ENCODE measurements around the gene RABGAP1L. TPM values are rescaled to one million over a fixed set of nuclear protein-coding genes. Genes with fewer than 3 reads are reported as not detected.

RABGAP1L gene
- total and polyA plus RNA-seq, 10 of the 15 experiments (the other 5 are each of a cell fraction or from before 2014, with no cell fraction given): 5.8 to 194 (median 113) TPM

- no peak for TF ChIP-seq BCLAF1 (IDR thresholded peaks at IDR 0.05)
- no peak for TF ChIP-seq CTCF (IDR thresholded peaks at IDR 0.05 in 2 of 3, conservative IDR thresholded peaks at IDR 0.05 in 1 of 3; ENCODE audit: control insufficient read depth in 2 of 3, extremely low read depth in 1 of 3, insufficient read depth in 1 of 3, low read depth in 3 of 3, low read length in 3 of 3)
Observed at GRCh38 chr1:174719194-174719593, 559.9 kb downstream of the RABGAP1L start (continued).

- Histone ChIP-seq H3K27me3 (replicated peaks in 1 of 2; ENCODE audit: control insufficient read depth in 2 of 2, insufficient read depth in 2 of 2, low read length in 1 of 2) (no peaks in the 10 kb centered on the region), H3K9me3 (replicated peaks; ENCODE audit: control insufficient read depth, insufficient read depth, low read length) (no peaks in the 10 kb centered on the region), H3K4me1 (ENCODE audit: control insufficient read depth, insufficient read depth, low read length) (no peaks in the 10 kb centered on the region), H3K9ac (ENCODE audit: control insufficient read depth, insufficient read depth, low read length) (no peak overlapping the region), H4K20me1 (ENCODE audit: control insufficient read depth, insufficient read depth) (no peaks in the 10 kb centered on the region), H3K27ac (ENCODE audit: control insufficient read depth, insufficient read depth) (no peak overlapping the region), H3K79me2 (ENCODE audit: control insufficient read depth, insufficient read depth, low read length) (no peaks in the 10 kb centered on the region), H3K36me3 (ENCODE audit: control insufficient read depth in 2 of 2, insufficient read depth in 2 of 2, low read length in 1 of 2) (no peaks in the 10 kb centered on the region; a peak in 1 of 4 replicates), H2AFZ (ENCODE audit: control insufficient read depth, low read depth, low read length) (no peak overlapping the region), H3K4me3 (no peak overlapping the region), H3K4me2 (ENCODE audit: control insufficient read depth, insufficient read depth) (no peak overlapping the region)
- 100% methylated on average over 1 of the region's 1 CpG for WGBS (ENCODE audit: insufficient coverage, insufficient replicate concordance, low lambda C conversion rate, missing lambda C conversion rate)
- ChIA-PET RAD21 (ENCODE audit: unreplicated experiment) (no interaction called here), CTCF (interaction anchor here (1.8 kb wide), 1 partner anchor 458 kb away, joined by 4 read pairs; no protein-coding TSS in a partner anchor), SMC1A (ENCODE audit: uncharacterized antibody, unreplicated experiment) (no interaction called here), POLR2A (no interaction called here)
- BruUV-seq (replicated peaks): no TSS peak
- in situ Hi-C loops (cut with MboI): no loop called here
- ATAC-seq: no peak
- no peak for DNase-seq (ENCODE audit: low read depth, low spot score)
- intact Hi-C loops (cut with micrococcal nuclease; ENCODE audit: unreplicated experiment): loop anchor here (10.0 kb wide), 1 partner anchor 306 kb away; no protein-coding TSS in a partner anchor
- no peak for FAIRE-seq
- TF ChIP-seq ZNF592 (IDR thresholded peaks at IDR 0.05) (no peak), GABPA (IDR thresholded peaks at IDR 0.05; ENCODE audit: low read depth) (no peak)
Observed at GRCh38 chr1:174720618-174721017, 561.3 kb downstream of the RABGAP1L start.

All from GM12878 (cell line).